LHCN-M2 (cell line): Measurements from ENCODE around the gene CA12. TPM values are rescaled to one million over a fixed set of nuclear protein-coding genes. Genes with fewer than 3 reads are reported as not detected.

ENCODE experiments used
- DNase-seq: peaks from one replicate; pipeline ENCODE4 v3.0.0-alpha.2; 2012; ENCODE audit warnings: low read depth
- total RNA-seq: library from RNA; depleted of rRNA; stranded (reverse); fragments of >200 nt; gene quantifications from 2 replicates; pipeline ENCODE4 v1.2.3, GENCODE V29; 2014; rRNA removed

The CA12 gene
- total RNA-seq, 1 experiment from 2014 or later, result 4.9 TPM

GRCh38 chr15:63276342-63277037 lies 105.2 kb downstream of the CA12 start:
- DNase-seq, result no peak

- DNase-seq, result no peak
These were observed 107.2 kb downstream of the CA12 start for GRCh38 chr15:63274427-63274826.

Other genes starting within 250 kb of the CA12 start
- gene RPS27L, start 224.4 kb downstream of the CA12 start, total RNA-seq, result 89.3 and 173 TPM in 2 replicates
- gene RAB8B, start 192.2 kb downstream of the CA12 start, total RNA-seq, result 34.6 and 39.1 TPM in 2 replicates
- gene APH1B, start 104.2 kb downstream of the CA12 start, total RNA-seq, result 27.3 and 32.8 TPM in 2 replicates
- 21.2 and 24.3 TPM in 2 replicates for gene USP3, start 122.7 kb upstream of the CA12 start, total RNA-seq
- 0.23 TPM in 1 of 2 replicates, not detected in the other for gene FBXL22, start 215.5 kb upstream of the CA12 start, total RNA-seq